Endothelial cell (in vitro differentiated cells): ENCODE measurements around the gene GAREM2. TPM values are rescaled to one million over a fixed set of nuclear protein-coding genes. Genes with fewer than 3 reads are reported as not detected.
A peak's percentile ranks its signal among the peaks of the same experiment; 100 is the strongest.

Source experiments
- DNase-seq: peaks from one replicate; pipeline ENCODE4 v3.0.0; 2021; ENCODE audit warnings: low spot score
- H3K27ac Mint-ChIP-seq: one replicate; pipeline ENCODE4 v1.8.0; 2021; ENCODE audit warnings: mixed read lengths, inconsistent platforms; ENCODE audit not compliant: unreplicated experiment
- H3K27me3 Mint-ChIP-seq: one replicate; pipeline ENCODE4 v1.8.0; 2021; ENCODE audit warnings: mild to moderate bottlenecking, moderate library complexity, mixed read lengths, inconsistent platforms; ENCODE audit not compliant: unreplicated experiment
- H3K36me3 Mint-ChIP-seq: one replicate; pipeline ENCODE4 v1.8.0; 2021; ENCODE audit warnings: mild to moderate bottlenecking, low read depth, mixed read lengths, inconsistent platforms; ENCODE audit not compliant: unreplicated experiment
- H3K4me1 Mint-ChIP-seq: one replicate; pipeline ENCODE4 v1.8.0; 2021; ENCODE audit warnings: mild to moderate bottlenecking, mixed read lengths, inconsistent platforms; ENCODE audit not compliant: unreplicated experiment
- H3K4me3 Mint-ChIP-seq: one replicate; pipeline ENCODE4 v1.8.0; 2021; ENCODE audit warnings: mild to moderate bottlenecking, mixed read lengths, inconsistent platforms; ENCODE audit not compliant: unreplicated experiment
- H3K9me3 Mint-ChIP-seq: one replicate; pipeline ENCODE4 v1.8.0; 2021; ENCODE audit warnings: mixed read lengths, inconsistent platforms; ENCODE audit not compliant: unreplicated experiment
- CTCF ChIP-seq: fragments of 200-600 bp; sonication (generic); IDR thresholded peaks from one replicate; pipeline ENCODE4 v1.5.0; 2021; ENCODE audit warnings: antibody characterized with exemption; ENCODE audit not compliant: unreplicated experiment
- total RNA-seq: library from RNA; stranded (reverse); fragmentation: NEBNext Ultra II Directional; extraction: Animal tissue kit (Norgen Biotek cat#: 25700); gene quantifications from one replicate; pipeline ENCODE4 v1.2.1, GENCODE V29; 2021; ENCODE audit not compliant: unreplicated experiment

The GAREM2 gene
- total RNA-seq, 1 donor from 2014 or later, result 4.6 TPM

GRCh38 chr2:26185954-26186770 lies 13.3 kb downstream of the GAREM2 start:
- no peak for TF ChIP-seq CTCF
- no peak for DNase-seq
- peaks cover 12% of the 10 kb centered on the region for H3K4me1 Mint-ChIP-seq
- peaks cover 16% of the 10 kb centered on the region for H3K27me3 Mint-ChIP-seq
- H3K4me3 Mint-ChIP-seq, result peak overlapping the region; percentile 81
- peak overlapping the region; percentile 8 for H3K27ac Mint-ChIP-seq
- H3K9me3 Mint-ChIP-seq, result no peaks in the 10 kb centered on the region
- H3K36me3 Mint-ChIP-seq, result peaks cover 12% of the 10 kb centered on the region

- Mint-ChIP-seq H3K27ac (no peak overlapping the region), H3K4me3 (peak overlapping the region; percentile 47), H3K9me3 (no peaks in the 10 kb centered on the region), H3K27me3 (peaks cover 15% of the 10 kb centered on the region), H3K4me1 (peaks cover 12% of the 10 kb centered on the region), H3K36me3 (peaks cover 12% of the 10 kb centered on the region)
- no peak for DNase-seq
- TF ChIP-seq CTCF, result no peak
Measured at GRCh38 chr2:26187114-26187513, 14.2 kb downstream of the GAREM2 start.

GRCh38 chr2:26187537-26188104 lies 14.7 kb downstream of the GAREM2 start:
- H3K4me1 Mint-ChIP-seq, result peaks cover 12% of the 10 kb centered on the region
- no peaks in the 10 kb centered on the region for H3K9me3 Mint-ChIP-seq
- peaks cover 12% of the 10 kb centered on the region for H3K36me3 Mint-ChIP-seq
- no peak for DNase-seq
- peak overlapping the region; percentile 36 for H3K27ac Mint-ChIP-seq
- H3K4me3 Mint-ChIP-seq, result no peak overlapping the region
- TF ChIP-seq CTCF, result no peak
- peaks cover 15% of the 10 kb centered on the region for H3K27me3 Mint-ChIP-seq

- H3K36me3 Mint-ChIP-seq, result peaks cover 15% of the 10 kb centered on the region
- peaks cover 7% of the 10 kb centered on the region for H3K4me1 Mint-ChIP-seq
- H3K27me3 Mint-ChIP-seq, result peaks cover 14% of the 10 kb centered on the region
- no peak overlapping the region for H3K27ac Mint-ChIP-seq
- no peak for TF ChIP-seq CTCF
- no peaks in the 10 kb centered on the region for H3K9me3 Mint-ChIP-seq
- H3K4me3 Mint-ChIP-seq, result no peak overlapping the region
- no peak for DNase-seq
Measured at GRCh38 chr2:26189123-26189522, 16.2 kb downstream of the GAREM2 start.

- Mint-ChIP-seq H3K4me3 (no peak overlapping the region), H3K4me1 (peaks cover 7% of the 10 kb centered on the region), H3K9me3 (no peaks in the 10 kb centered on the region), H3K27me3 (peaks cover 14% of the 10 kb centered on the region), H3K27ac (no peak overlapping the region), H3K36me3 (peaks cover 21% of the 10 kb centered on the region)
- no peak for DNase-seq
- TF ChIP-seq CTCF, result no peak
Measured at GRCh38 chr2:26189751-26190150, 16.9 kb downstream of the GAREM2 start.
